GM20431 (cell line): ENCODE results near the gene CCR6.

ENCODE experiments used
- in situ Hi-C: fragments of 300-500 bp; cut with MseI, MboI; formaldehyde crosslinking; loops from one replicate; pipeline ENCODE4 v1.15.0; 2020; ENCODE audit warnings: low sequenced_read_pairs; ENCODE audit not compliant: unreplicated experiment

CCR6 gene

DNA sequence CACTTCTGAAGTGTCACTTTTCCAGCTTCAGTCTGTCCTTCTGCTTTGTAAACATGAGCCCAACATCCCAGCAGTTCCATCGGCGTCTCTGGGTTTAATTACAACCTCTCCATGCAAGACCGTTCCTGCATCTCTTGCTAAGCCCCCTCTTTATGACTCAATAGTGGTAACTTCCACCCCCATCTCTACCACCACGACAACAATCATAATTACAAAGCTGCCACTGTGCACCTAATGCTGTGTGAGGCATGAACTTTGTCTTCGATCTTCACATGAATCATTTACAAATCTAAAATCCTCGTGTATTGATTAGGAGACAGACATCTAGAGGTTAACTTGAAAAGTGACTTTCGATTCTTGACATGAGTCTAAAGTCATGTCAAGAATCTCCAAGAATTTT lies 4.9 kb upstream of the CCR6 start:
- in situ Hi-C loops = no loop called here

DNA sequence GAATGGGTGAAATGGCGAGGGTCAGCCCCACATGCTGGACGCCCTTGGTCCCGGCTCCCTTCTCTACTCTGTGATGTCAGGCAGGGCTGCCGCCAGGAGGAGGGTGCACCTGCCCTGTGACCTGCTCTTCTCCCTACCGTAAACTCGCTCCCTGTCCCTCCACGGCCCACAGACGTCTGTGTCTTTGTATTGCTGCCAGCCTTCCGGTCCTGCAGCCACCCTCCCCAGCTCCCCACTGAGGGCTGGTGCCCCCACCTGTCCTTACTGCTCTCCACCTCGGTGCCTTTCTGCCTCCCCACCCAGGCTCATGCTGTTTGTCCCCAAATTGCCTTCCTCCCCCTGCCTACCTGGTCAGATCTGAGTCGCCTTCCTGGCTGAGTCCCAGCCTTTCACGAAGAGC lies 4.1 kb upstream of the CCR6 start:
- in situ Hi-C loops = no loop called here

DNA sequence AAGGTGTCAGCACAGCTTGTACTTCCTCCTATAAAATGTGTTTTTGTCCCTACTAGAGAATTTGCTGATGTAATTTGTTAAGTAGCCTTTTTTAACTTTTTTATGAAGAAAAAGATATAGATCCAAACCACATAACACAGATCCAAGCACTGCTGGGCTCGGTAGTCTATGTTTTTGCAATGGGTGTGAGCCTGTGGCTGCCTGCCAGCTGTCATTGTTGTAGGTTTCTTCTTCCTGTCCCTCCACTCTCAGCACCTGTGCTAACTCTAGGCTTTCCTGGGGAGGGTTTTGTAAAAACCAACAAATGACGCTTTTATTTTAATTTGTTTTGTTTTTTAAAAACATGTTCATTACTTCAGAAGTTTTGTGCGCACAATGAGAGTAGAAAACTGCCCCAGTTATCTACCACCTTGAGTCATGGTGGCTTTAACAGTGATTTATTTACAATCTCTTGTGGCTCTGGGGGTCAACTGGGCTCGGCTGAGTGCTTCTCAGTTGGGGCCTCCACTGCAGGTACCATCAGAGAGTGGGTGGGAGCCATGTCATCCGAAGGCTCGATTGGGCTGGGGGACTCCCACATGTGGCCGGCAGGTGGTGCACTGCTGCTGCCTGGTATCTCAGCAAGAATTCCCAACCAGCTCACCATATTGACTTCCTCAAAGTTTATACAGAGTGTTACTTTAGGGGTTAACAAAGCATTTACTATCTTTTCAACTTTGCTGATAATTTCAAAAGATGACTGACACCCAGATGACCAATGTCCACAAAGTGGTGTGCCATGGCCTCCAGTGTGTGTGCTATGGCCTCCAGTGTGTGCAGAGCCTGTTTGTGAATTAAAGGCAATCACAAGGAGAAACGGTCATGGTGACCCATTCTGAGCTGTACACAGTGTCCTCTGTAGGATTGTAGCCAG lies 3.0 kb upstream of the CCR6 start:
- in situ Hi-C loops = no loop called here

DNA sequence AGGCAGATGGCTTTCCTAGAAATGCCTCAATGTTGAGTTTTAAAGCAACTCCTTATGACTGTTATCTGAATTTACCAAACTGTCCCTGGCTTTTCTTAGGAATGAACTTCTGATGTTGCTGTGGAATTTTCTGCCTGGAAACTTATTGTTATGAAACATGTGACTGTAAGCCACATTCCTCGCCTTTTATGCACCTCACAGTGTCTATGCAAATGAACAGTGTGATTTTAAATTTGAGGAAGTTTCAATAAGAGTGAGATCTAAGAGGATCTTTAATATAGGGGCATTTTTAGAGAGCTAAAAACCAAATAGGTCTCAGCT lies 2.4 kb upstream of the CCR6 start:
- in situ Hi-C loops = no loop called here

DNA sequence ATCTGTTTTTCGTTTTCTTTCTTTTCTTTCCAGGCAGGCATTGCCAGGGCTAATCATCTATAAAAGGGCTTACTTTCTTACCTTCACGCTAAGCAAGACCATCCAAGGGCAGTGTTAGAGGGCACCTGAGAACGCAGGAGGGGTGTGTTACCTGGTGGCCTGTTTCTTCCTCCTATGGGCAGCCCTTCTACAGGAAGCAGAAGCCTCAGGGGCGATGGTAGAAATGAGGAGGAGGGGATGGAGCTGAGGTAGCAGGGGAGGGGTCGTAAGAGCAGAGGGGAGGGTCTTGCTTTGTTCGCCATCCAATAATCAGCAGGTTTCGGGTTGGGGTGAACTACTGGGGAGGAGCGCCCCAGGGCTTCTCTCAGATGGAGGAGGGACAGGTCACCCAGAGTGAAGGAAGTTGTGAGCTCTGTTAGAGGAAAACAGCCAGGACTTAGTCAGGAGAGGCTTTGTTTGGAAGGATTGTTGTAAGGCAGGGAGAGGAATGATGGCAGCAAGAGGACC lies 1.5 kb upstream of the CCR6 start:
- in situ Hi-C loops = no loop called here

DNA sequence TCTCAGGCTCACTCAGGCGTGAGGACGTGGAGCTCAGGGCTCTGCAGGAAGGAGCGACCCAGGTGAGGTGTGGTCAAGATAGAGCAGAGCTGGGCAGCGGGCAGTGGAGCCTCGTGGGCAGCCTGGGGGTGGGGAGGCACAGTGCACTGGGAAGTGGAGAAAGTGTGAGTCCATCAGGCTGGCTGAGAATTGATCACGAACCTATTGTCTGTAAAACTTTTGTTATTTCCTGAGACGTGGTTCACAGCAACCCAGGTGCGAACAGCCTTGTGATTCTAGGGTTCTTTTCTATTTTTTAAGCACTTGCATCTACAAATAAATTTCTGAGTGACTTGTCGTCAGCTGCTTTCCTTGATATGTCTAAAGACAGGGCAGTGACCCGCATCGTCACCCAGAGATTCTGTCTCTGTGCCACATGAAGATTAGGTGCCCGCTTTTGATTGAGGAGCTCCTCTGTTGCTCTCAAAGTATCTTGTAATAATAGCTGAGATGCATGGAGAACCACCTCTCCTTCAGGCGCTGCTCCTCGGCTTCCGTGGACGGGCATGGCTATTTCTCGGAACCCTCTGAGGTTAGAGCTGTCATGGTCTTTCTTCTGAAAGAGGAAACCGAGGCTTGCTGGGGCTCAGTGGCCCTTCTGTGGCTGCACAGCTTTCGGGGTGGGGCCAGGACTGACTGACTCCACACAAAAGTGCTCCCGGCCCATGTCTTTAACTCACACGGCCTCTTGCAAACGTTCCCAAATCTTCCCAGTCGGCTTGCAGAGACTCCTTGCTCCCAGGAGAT lies 662 bp upstream of the CCR6 start:
- in situ Hi-C loops = no loop called here

DNA sequence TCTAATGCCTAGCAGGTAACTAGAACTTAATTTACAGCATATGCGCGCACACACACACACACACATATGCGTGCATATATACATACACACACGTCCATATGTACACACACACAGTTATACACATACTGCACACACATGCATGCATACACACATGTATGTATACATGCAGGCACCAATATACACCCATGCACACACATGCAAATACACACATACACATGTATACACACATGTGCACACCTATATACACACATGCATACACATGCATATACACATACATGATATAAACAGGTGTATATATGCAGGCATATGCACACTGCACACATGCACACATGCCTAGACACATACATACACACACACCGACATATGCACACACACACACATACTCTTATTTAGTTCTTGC lies 1.9 kb downstream of the CCR6 start:
- in situ Hi-C loops = loop anchor here (25.0 kb wide), 1 partner anchor 112 kb away; no protein-coding TSS in a partner anchor

DNA sequence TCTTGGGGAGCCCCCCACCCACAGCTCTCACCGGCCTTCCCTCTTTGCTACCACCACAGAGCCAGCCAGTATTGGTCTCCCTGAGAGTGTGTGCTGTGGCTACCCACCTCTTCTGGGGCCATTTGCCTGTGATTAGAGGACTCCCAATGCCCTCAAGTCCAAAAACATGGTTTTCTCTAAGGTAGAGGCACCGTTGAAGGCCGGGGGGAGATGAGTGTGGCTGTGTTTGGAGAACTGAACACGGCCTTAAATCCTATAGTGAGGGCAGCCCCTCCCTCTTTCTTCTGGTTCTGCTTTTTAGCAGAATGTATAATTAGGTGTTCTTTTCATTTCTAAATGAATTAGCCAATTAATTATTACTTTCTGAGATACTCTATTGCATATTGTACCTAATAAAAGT lies 2.5 kb downstream of the CCR6 start:
- in situ Hi-C loops = loop anchor here (25.0 kb wide), 1 partner anchor 113 kb away; no protein-coding TSS in a partner anchor

DNA sequence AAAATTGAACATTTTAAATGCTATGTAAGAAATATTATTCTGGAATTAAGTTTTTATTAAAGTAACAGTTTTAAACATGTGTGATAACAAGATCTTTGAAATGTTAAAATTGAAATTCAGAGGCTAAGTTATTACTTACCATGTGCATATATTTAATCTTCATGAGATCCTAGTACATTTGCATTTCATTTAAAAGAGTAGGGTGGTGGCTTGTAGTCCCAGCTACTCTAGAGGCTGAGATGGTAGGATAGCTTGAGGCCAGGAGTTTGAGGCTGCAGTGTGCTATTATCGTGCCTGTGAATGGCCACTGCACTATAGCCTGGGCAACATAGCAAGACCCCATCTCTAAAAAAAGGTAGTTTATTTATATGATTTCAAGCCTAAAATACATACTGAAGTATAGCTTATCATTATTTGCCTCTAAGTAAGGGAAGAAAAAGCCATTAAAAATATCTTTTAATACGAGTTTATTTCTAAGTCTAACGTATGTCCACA lies 3.0 kb downstream of the CCR6 start:
- in situ Hi-C loops = loop anchor here (25.0 kb wide), 1 partner anchor 114 kb away; no protein-coding TSS in a partner anchor

DNA sequence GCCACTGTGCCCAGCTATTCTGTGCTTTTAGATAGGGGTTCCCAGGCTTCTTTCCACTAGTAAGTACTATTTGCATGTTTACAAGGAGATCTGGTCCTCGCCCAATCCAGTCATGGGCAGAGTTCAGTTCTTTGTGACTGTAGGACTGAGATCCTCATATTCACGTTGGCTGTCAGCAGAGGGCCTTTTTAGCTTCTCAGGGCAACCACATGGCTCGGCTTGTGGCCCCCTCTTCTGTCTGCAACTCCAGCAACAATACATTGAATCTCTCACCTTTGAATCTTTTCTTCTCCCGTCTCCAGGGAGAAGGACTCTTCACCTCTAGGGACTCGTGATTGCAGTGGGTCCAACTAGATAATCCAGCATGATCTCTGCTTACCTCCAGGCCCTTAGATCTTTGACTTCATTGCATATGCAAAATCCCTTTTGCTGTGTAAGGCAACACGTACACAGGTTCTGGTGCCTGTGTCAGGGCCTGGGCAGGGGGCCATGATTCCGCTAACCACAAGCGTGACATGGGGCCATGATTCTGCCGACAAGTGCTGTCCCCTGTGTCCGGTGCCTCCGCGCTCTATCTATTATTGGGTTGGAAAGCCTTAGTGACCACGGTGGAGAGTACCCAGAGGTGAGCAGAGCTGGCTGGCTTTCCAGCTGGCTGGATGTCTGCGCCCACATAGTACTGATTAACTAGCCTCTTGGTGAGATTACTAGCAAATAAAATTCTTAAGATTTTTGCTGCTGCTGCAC lies 5.1 kb downstream of the CCR6 start:
- in situ Hi-C loops = loop anchor here (25.0 kb wide), 1 partner anchor 116 kb away; no protein-coding TSS in a partner anchor

DNA sequence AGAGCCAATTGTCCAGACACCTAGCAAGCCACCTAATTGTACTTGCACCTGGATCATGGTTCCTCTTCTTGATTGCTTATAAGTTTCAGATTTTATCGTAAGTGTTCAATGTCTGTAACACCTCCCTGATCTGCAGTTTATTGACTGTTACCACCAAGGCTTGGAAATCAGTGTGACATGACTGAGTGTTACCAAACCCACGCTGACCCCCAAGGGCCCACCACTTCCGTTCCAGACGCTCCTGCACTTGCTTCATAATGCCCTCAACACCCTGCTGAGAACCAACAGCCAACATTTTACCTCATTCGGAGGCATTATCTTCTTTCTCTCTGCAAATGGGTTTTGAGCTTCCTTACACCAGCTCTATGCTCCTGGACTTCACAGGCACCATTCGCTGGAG lies 6.3 kb downstream of the CCR6 start:
- in situ Hi-C loops = loop anchor here (25.0 kb wide), 1 partner anchor 117 kb away; no protein-coding TSS in a partner anchor

DNA sequence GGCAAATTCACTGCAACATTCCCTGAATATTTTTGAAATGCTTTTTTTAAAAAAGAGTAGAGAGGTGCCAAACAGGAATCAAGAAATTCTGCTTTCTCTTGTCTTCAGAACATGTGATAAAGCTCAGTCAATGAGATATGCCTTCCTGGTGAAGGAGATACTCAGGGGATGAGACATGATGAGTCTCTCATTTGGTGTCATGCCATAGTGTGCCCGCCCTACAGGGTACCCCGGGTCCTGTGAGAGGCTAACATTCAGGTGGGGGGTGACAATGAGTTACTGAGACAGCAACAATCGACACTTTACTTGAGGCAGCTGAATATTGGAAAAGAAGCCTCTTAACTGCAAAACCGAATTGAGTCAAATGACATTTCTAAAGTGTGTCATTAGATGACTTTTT lies 6.7 kb downstream of the CCR6 start:
- in situ Hi-C loops = loop anchor here (25.0 kb wide), 1 partner anchor 117 kb away; no protein-coding TSS in a partner anchor

DNA sequence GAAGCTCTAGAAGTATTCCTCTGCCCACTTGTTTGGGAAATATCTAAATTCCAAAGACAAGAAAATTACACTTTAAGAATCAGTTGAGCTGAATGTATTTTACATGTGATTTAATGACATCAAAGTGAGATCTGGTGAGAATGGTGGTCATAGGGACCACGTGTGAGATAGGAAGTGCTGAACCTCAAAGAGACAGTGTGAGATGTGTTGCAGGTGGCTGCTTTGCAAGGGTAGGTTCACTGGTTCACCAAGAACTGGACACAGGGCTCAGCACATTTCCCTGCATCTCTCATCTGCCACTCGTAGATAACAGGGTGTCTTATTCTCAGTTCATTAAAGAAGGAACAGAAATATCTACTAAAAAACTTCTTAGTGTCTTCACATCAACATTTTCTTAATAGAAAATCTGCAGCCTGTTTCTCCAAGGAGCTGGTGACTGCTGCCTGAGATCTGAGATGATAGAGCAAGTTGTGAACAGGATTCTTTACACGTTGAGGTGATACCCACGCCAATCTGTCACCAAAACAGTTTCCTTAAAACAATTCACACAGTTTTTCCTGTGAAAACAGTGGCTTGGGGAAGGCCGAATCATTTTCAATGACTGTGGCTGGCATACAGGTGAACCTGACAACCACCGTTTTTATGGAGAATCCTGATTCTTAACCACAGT lies 7.2 kb downstream of the CCR6 start:
- in situ Hi-C loops = loop anchor here (10.0 to 25.0 kb wide), 2 partner anchors 118 to 355 kb away; no protein-coding TSS in a partner anchor

DNA sequence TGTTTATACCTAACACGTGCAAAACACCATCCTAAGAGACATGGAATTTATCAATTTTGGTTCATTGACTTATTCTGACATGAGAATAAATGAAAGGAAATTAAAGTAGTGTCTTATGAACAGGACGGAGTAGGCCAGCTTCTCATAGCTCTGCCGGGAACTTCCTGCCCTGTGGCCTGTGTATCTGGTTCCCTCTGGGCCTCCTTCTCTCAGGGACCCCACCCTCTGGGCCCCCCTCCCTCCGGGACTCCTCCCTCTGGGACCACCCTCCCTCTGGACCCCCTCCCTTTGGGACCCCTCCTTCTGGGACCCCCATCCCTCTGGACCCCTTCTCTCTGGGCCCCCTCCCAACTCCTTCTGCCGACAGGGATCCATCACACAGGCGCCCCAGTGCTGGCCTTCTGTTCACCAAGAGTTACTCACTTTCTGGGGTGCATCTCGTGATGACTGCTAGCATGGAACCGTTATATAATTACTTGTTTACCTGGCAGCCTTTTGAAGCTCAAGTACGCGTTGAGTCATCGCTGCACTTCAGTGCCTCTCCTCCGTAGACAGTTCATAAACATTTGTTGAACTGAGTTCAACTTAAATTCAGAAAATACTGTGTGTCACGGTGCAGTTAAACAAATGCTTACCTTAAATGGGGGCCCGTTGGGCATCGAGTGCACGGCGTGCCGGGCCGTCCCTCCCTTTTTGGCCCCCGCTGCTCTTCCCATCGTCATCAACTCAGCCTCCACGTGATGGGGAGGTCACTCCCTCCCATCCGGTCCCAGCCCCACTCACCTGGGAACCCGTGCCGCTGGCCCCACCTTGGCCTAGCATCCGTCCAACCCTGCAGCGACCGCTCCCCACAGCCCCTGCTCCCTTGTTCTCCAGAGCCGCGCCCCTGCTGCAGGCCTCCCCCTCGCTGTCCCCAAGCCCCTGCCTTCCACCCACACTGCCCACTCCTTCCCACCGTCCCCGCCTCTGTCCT lies 8.1 kb downstream of the CCR6 start:
- in situ Hi-C loops = loop anchor here (10.0 to 25.0 kb wide), 2 partner anchors 119 to 356 kb away; no protein-coding TSS in a partner anchor

DNA sequence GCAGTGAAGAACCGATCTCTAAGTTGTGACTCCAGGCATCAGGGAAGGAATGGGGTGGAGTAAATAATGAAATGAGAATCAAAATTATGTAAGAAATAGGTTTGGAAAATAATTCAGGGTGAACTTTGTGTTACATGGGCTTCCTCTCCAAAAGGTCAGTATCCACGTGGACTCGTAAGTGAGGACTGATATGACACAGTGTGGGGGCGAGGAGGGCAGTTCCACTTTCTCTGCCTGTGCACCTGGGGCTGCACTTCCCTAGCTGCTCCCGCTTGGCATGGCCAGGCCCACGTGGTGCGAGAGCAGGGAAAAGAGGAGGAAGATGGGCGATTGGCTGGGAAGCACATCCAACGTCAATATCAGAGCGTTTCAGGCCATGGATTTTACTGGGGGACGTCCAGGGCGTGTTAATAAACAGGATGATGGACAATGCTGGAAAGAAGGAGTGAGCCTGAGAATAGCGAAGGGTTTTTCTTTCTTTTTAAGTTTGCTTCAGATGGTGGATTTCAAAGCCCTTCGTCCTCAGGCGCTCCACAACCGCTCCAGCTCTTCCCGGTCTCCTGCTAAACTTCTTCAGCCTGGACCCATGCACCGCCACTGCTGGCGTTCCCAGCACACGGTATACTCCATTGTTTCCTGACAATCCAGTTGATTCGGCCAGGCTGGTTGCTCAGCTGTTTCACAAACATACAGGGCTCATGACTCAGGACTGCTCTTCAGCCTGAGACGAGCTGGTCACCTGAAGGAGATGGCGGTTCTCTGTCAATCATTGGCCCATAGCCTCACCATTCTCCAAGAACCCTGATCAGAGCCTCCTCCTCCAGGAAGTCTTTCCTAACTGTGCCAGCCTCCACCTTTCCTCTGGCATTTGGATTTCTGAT lies 11.8 kb downstream of the CCR6 start:
- in situ Hi-C loops = loop anchor here (10.0 to 25.0 kb wide), 2 partner anchors 122 to 360 kb away; no protein-coding TSS in a partner anchor

DNA sequence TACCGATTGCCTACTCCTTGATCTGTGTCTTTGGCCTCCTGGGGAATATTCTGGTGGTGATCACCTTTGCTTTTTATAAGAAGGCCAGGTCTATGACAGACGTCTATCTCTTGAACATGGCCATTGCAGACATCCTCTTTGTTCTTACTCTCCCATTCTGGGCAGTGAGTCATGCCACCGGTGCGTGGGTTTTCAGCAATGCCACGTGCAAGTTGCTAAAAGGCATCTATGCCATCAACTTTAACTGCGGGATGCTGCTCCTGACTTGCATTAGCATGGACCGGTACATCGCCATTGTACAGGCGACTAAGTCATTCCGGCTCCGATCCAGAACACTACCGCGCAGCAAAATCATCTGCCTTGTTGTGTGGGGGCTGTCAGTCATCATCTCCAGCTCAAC lies 13.5 kb downstream of the CCR6 start:
- in situ Hi-C loops = loop anchor here (10.0 to 25.0 kb wide), 2 partner anchors 124 to 362 kb away; no protein-coding TSS in a partner anchor

DNA sequence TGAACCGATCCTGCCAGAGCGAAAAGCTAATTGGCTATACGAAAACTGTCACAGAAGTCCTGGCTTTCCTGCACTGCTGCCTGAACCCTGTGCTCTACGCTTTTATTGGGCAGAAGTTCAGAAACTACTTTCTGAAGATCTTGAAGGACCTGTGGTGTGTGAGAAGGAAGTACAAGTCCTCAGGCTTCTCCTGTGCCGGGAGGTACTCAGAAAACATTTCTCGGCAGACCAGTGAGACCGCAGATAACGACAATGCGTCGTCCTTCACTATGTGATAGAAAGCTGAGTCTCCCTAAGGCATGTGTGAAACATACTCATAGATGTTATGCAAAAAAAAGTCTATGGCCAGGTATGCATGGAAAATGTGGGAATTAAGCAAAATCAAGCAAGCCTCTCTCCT lies 14.2 kb downstream of the CCR6 start:
- in situ Hi-C loops = loop anchor here (10.0 to 25.0 kb wide), 2 partner anchors 125 to 362 kb away; no protein-coding TSS in a partner anchor
